Smooth muscle cell of the brain vasculature (primary cell): Measurements from ENCODE around the gene CLDN5.

Source experiments
- DNase-seq: peaks from one replicate; pipeline ENCODE4 v3.0.0-alpha.2; 2012; ENCODE audit warnings: low read depth, low spot score

Gene CLDN5

DNA sequence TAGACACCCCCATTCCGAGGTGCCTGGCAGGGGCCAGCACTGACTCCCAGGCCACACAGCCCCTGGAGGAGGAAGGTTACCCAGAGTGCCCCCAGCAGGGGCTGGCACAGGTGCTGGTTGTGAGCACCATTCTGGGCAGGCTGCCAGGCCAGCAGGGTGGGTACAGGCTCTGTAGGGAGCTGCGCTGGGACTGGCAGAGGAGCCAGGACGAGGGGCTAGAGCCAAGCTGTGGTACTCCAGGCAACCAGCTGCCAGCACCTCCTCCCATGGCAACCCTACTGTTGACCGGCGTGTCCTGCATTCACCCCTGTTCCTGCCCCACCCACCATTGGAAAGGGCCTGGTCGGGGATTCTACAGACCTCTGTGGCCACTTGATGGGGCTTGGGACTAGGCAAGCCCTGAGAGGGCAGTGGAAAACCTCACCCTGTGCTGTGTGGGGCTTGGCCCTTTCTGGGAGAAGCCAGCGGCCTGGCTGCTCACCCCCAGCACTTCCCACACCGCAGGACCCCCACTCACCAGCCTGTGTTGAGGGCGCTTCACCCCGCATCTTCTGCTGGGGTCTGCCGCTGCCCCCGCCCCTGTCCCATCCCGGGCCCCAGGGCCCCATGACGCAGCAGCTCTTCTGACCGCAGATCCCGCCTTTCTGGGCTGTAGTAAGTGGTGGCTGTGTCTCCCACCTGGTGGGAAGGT is 1.9 kb downstream of the CLDN5 start:
- no peak for DNase-seq

DNA sequence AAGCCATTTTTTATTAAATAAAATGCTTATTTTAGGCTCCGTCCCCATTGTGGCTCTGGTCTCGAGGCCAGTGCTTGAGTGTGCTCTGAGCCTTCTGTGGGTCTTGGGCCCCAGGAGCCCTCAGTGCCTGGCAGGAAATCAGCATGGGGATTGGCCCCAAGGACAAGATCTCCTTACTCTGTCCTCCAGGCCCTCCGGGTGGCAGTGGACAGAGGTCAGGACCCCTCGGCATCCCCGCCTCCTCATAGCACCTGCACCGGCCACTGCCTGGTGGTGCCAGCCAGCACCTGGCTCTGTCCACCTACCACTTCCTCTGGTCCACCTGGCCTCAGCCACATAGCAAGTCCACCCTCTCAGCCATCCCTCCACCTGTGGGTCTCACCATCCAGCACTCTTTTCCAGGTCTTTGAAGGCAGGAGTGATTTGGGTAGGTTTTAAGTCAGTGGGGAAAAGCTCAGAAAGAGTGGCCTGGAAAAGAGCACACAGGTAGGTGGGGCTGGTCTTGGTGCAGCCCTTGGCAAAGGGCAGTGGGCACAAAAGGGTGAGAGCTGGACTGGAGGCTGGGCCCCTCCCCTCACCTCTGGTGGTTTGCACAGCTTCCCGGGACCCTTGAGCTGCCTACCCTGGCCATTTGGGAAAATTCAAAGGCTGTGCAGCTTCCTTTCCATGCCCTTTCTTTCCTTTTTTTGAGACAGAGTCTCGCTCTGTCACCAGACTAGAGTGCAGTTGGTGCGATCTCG is 3.5 kb downstream of the CLDN5 start:
- no peak for DNase-seq

DNA sequence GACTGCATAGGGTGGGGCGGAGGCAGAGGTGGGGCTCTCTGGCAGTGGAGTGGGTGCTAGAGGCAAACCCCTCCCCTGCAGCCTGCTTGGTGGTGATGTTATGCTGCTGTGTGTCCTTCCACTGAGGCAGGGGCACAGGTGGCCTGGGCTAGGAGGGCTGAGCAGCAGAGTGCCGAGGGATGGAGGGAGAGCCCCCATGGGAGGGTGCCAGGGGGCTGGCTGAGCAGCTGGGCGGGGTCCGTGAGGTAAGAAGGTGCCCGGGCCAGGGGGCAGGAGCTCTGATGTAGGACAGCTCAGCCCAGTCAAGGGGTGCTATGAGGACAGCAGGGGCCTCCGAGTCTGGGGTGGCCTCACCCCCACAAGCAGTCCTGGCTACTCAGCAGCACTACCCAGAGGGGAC is 4.2 kb downstream of the CLDN5 start:
- no peak for DNase-seq

DNA sequence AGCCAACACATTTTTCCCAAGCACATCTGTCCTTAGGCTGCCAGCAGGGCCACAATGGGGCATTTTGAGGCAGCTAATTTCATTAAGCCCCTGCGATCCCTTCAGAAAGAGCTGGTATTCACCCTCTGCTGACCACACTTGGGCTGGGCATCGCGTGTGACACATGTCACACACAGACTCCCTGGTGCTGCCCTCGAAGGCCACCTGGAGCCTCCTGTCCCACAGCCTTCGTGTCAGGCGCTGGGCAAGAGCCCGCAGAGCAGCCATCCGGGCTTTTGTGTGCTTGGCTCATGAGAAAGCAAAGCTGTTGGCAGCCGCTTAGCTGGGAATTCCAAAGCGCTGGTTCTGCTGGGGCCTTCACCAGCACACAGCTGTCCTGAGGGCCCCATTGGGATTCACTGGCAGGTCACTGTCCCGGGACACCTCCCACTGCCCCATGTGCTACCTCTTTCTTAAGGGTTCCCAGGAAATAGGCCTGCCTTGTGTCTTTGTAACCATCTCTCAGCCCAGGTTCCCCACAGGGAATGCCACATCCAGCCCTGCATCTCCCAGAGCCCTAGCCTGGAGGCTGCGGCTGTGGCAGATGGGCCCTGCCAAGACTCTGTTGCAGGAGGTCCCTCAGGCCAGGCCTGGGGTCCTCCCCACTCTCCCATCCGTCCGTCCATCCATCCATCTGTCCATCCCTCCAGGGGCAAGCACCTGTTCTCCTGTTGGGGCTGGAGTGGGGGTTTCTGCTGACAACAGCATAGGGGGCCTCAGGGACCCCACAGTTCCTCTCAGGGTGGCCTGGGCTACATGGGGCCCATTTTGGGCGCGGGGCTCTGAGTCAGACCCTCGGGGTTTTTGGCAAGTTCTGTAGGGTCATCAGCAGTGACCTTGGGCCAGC is 4.9 kb downstream of the CLDN5 start:
- DNase-seq, result no peak

DNA sequence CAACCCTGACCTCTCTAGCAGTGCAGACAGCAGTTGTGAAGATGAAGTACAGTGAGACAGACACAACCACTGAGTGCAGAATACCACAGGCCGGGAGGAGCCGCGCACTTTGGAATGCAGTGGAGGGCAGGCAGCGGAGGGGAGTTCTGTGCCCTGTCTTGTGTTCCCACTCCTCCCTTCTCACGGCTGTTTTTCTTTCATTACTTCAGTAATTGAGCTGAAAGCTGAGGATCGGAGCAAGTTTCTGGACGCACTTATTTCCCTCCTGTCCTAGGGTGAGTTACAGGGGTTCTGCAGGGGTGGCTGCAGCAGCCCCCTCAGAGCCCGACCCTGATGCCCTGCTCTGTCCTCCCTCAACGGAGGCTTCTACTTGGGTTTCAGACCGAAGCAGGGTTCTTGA is 5.6 kb downstream of the CLDN5 start:
- no peak for DNase-seq

DNA sequence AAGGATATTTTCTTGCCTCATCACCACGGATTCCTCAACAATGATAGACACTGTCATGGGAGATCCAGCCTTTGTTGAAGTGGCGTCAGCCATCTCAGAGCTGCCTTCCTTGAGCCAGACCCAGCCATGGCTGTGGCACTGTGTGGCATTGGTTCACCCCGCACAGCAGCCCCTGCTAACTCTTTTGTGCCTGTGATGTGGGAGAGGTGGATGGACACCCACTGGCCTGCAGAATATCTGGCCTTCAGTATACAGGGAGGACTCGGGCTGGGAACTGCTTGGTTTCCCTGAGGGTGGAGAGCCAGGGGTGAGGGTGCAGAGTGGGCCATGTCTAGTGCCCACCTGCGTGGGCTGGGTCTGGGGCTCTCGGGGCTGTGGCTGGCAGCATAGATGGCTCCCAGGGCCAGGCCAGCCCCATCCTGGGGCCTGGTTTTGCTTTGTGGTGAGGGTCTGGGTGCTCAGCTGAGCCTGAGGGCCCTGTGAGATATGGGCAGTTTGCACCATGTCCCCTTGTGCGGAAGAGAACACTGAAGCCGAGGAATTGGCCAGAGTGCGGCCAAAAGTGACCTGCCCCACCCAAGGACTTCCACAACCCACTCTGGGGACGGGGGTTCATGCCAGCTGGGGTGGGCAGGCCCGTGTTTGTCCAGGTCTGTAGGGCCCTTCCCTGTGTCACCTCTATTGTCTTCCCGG is 6.1 kb downstream of the CLDN5 start:
- no peak for DNase-seq

DNA sequence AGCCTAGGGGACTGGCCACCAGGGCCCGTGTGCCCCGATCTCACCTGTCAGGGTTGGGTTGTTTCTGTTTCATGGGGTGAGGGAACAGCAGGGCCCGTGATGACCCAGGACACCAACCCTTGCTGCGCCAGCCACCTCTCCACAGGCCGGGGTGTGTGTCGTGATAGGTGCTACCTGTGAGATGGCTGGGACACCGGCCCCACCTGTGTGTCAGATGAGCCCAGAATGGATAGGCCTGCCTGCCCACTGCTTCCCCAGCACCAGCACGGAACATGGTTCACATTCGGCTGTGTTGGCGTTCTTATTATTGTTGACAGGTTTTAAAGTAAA is 7.1 kb downstream of the CLDN5 start:
- no peak for DNase-seq

DNA sequence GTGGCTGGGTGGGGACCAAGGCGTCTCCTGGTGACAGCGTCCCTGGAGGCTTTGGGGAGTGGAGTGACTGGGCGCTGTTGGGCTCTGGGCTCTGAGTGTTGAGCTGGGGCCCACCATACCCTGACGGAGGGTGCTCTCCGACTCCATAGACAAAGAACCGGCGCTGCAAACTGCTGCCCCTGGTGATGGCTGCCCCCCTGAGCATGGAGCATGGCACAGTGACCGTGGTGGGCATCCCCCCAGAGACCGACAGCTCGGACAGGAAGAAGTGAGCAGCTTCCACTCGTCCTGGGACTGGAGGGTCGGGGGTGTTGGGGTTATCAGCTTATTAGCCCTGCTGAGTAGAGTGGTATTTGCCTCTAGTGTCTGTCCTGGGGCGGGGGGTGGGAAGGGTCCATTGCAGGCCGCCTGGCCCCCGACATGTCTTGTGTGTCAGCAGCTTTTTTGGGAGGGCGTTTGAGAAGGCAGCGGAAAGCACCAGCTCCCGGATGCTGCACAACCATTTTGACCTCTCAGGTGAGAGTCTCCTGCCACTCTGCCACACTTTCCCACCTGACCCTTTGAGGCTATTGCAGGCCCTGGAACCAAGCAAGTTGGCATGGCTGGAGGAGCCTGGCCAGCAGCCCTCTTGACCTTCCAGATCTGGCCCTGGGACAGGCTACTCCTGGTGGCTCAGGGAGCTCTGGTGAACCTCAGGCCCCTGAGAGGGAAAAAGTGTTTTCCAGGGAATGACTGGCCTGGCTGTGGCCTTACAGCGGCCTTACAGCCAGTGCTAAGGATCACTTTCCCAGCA is 7.6 kb downstream of the CLDN5 start:
- no peak for DNase-seq

DNA sequence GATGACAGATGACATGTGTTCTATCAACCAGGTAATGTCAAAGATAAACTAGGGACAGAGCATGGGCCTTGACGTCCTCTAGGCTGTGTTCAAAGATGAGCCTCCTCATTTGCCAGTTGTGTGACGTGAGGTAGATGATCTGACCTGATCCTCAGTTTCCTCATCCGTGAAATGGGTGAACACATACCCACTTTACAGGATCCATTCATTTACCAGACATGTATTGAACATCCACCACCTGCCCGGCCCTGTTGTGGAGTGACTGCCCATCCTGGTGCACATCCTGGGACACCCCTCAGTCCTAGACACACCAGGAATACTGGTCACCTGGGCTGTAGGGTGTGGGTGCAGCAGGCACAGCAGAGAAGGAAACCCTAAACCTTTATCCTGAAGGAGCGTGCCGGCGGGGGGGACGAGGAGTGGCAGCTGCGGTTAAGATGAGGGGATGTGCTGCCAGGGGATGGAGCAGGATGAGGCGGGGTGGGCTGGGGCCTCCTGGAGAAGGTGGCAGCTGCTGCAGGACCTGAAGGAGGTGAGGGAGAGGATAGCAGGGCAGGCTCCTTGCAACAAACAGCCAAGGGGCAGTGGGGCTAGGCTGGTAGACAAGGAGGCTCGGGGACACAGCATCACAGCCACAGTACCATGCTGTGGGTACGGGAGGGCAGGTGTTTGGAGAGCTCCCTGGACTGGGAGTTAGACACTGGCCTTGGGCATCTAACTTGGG is 8.4 kb downstream of the CLDN5 start:
- DNase-seq, result no peak

DNA sequence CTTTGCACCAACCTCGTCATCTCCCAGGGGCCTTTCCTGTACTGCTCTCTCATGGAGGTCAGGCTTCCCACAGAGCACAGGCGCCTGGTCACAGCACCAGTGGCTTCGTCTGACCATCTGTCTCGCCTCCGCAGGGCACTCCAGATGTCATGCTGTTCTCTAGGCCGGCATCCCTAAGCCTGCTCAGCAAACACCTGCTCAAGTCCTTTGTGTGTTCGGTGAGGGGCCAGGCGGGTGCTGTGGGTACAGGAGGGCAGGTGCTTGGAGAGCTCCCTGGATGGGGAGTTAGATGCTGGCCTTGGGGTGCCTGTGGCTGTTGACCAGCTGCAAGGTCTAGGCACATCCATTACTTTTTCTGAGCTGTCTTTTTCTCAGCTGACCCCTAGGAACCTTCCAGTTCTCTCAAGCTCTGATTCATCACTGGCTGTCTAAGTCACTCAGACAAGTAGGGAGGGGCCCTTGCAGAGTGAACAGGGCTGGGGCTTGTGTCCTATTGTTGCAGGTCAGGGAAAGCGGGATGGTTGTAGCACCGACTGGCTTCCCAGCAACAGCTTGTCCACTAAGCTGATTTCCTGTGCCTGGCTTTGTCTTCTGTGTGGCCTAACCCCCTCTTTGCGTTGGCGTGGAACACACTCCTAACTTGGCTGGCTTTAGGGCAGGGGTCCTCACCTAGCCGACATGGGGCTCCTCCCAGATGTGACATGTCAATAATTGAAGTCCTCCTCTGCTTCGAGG is 9.2 kb downstream of the CLDN5 start:
- DNase-seq, result no peak

DNA sequence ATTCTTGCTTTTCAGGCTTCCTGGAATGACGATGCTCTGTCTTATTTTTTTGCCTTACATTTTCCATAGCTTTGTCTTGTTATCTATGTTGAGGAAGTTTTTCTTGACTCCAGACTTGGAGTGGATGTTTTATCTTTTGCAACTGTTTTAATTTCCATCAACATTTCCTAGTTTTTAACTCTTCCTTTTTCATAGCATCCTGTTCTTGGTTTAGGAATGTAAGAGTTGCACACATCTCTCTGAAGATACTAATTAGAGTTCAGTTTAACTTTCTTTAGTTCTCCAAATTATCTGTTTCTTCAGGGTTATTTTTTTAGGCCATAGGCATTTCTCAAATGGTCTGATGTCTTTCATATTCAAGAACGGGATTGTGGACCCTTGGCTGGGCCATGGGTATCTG is 10.4 kb downstream of the CLDN5 start:
- no peak for DNase-seq

DNA sequence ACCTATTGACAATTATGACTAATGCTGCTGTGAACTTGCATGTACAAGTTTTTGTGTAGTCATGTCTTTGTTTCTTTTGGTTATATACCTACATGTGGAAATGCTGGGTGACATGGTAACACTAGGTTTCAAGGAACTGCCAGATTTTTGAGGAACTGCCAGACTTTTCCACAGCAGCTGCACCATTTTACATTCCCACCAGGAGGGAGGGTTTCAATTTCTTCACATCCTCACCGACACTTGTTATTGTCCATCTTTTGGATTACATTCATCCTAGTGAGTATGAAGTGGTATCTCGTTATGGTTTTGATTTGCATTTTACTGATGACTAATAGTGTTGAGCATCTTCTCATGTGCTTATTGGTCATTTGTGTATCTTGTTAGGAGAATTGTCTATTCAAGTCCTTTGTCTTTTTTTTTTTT is 13.3 kb downstream of the CLDN5 start:
- DNase-seq, result no peak

DNA sequence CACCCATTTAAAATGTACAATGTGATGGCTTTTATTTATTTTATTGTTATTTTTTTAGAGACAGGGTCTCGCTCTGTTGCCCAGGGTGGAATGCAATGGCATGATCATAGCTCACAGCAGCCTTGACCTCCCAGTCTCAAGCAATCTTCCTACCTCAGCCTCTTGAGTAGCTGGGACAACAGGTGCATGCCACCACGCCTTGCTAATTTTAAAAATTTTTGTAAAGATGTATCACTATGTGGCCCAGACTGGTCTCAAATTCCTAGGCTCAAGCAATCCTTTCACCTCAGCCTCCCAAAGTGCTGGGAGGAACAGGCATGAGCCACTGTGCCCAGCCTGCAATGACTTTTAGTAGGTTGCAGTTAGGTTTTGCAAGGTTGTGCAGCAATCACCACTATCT is 14.3 kb downstream of the CLDN5 start:
- no peak for DNase-seq

DNA sequence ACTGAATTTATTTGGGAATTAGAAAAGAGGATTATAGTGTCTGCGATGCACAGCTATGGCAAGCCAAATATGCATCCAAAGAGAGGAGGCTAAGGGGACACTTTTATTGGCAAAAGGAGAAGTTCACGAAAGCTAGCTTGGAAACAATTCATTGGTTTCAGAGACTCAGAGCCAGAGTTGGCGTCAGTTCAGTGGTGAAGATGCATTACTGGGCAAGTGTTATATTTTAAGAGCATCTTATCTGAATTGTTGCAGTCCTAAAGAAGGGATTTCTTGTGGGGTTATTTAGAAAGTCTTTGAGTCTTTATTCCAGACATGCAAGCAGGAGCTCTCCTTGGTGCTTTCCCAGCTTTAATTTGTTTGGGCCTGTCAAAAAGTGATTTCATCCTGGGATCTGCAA is 15.0 kb downstream of the CLDN5 start:
- no peak for DNase-seq

DNA sequence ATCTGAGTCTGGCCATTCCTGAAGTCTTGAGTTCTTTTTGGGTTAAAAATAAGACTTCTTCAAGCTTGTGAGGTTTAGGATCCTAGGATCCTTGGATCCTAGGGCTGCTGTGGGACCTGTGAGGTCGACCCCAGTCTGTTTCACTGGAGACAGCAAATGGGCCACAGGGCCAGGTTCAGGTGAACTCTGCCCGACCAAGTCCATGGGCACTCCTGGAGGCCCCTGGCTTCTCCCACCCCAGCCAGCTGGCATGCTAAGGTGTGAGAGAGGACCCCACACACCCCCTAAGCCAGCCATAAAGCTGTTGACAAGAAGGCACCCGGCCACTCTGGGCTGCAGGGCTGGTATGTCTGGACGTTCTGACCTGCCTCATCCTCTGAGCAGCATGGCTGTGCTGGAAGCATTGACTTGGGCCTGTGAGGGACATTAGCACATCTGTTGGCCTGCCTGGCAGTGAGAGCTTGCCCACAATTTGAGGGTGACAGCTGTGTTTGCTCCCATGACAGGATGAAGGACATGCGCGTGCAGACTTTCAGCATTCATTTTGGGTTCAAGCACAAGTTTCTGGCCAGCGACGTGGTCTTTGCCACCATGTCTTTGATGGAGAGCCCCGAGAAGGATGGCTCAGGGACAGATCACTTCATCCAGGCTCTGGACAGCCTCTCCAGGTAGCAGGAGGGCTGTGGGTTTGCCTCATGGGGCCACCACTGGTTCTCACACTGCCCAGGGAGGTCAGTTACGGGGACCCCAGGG is 16.0 kb downstream of the CLDN5 start:
- DNase-seq, result no peak

DNA sequence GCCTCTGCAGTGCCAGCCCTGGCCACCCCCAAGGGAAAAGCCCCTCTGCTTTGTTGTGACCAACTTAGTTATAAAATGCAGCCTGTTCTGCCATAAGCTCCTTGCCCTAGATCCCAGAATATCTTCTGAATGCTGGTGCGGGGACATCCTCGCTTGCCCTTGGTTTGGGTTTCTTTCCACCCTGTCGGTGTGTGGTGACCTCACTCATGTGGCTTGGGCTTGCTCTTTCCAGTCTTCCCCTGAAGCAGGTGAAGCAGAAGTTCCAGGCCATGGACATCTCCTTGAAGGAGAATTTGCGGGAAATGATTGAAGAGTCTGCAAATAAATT is 16.7 kb downstream of the CLDN5 start:
- DNase-seq, result no peak

DNA sequence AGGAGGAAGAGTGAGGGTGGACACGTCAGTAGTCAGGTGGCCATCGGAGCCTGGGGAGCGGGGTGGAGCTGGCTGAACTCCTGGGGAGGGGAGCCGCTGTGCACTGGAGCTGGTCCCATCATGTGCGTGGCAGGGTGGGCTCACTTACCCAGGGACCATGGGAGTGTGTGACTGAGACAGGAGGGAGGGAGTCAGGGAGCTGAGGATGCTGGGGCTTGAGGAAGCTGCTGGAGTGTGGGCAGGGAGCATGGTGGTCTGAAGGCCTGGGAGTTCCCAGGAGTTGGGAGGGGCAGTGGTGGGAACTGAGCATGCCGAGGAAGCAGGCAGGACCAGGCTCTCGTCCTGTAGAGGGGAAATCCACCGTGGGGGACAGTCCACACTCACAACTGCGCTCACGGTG is 18.0 kb downstream of the CLDN5 start:
- no peak for DNase-seq

DNA sequence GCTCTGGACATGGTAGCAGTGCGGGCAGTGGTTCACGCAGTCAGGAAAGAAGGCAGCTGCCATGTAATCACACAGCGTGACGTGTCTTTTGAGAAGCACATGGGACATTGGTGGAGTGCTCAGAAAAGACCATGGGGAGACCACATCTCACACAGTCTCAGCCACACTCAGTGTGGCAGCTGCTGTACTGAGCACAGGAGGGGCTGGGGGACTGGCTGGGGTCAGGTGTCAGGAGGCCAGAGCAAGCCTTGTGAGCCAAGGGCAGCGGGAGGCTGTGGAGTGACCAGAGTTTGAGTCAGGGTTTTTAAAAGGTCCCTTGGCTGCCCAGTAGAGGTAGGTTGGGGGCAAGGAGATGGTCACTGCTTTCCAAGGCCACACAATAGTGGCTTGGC is 18.5 kb downstream of the CLDN5 start:
- DNase-seq, result no peak
